NCI-H2171 treated with DMSO at 0.1 percent for 48 hours (cell line): ENCODE measurements around the gene TCHP.

Experiments
- DNase-seq: peaks from one replicate; lab custom pipeline; 2025; lab: John Stamatoyannopoulos, UW

TCHP gene

GRCh38 chr12:109961612-109962011 lies 61.5 kb downstream of the TCHP start:
- DNase-seq = no peak

DNA sequence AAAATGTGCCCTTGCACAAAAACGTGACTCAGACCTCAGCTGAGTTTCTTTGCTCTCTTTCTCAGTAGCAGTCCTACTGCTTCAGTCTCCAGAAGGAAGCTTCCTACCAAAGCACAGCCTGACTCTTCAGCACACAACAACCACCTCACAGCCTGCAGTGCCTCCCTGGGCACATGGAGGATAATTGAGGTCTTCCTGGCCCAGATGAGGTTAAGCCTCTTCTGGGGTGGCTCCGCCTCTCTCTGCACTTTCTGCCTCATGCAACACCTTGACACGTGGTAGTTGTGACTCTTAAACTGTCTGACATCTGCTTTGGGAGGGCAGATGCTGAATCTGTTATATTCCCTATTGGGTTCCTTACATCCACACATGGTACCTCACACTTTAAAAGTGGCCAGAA lies 62.3 kb downstream of the TCHP start:
- peak; percentile 52 for DNase-seq

DNA sequence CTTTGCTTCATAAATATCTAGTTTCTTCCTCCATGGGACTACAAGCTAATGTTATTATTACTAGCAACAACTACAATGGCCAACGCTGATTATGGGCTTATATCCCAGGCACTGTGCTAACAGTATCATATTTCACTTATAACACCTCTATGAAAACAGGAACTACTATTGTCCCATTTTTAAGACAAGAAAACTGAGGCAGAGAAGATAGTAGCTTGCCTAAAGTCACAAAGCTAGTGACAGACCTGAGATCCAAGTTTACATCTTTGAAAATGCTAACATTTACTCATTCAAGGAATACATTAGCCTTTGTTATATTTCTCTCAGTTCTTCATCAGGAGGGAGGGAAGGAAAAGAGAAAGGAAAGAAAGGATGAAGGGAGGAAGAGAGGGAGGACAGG lies 63.3 kb downstream of the TCHP start:
- no peak for DNase-seq

DNA sequence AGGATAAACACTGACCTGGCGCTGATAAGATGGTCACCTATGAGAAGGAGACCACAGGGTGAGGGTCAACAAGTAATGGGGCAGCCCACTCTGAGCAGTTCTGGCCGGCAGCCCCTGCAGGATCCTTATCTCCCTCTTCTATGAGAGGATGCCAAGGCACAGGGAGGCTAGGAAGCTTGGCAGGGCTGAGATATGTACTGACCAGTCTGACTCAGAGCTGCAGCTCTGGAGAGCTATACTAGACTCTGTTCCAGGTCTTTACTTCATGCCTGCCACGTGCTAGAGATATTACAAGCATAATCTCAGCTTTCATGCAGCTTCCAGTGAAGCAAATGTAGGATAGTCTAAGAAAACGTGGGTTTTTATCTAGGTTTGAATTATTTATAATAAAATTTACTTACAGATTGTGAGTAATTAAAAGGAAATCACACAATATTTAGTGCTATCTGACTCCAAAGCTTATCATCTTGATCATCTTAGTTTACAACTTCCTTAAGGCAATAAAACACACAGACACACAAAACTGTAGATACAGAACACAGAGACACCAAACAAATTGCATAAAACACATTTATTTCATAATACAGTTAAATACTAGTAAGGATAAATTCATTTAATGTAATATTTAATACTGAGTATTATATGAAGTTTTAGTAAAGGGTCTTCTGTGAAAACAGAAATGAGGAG lies 63.8 kb downstream of the TCHP start:
- DNase-seq = no peak

GRCh38 chr12:109966546-109966945 lies 66.5 kb downstream of the TCHP start:
- DNase-seq = no peak

- DNase-seq = no peak
Measured at GRCh38 chr12:109967383-109968031, 67.4 kb downstream of the TCHP start.
